Erythroblast (primary cell): ENCODE results near the gene SH3YL1.

Experiments used
- GATA1 ChIP-seq: IDR thresholded peaks from 2 replicates; pipeline ENCODE4 v1.6.1; 2011; ENCODE audit warnings: low read depth, mild to moderate bottlenecking, control low read depth, low read length, moderate library complexity
- POLR2A ChIP-seq: IDR thresholded peaks from 2 replicates; pipeline ENCODE4 v1.6.1; 2011; ENCODE audit warnings: mild to moderate bottlenecking, low read length

- no peak for TF ChIP-seq POLR2A
- no peak for TF ChIP-seq GATA1
Measured at GRCh38 chr2:263022-263738, 652 bp downstream of the SH3YL1 start.
